ENCODE measurements around the gene FBXL7. TPM values are rescaled to one million over a fixed set of nuclear protein-coding genes. Genes with fewer than 3 reads are reported as not detected.

Gene FBXL7
- total RNA-seq, 1 donor from 2014 or later = 12.3 TPM

GRCh38 chr5:15774632-15775031 is 274.7 kb downstream of the FBXL7 start:
- Mint-ChIP-seq H3K36me3 (no peaks in the 10 kb centered on the region), H3K27ac (no peak overlapping the region), H3K9me3 (no peaks in the 10 kb centered on the region), H3K4me3 (no peak overlapping the region), H3K4me1 (no peaks in the 10 kb centered on the region), H3K27me3 (ENCODE audit: insufficient read depth, low read depth) (no peaks in the 10 kb centered on the region)
- Histone ChIP-seq H3K27me3 (no peaks in the 10 kb centered on the region), H3K9me3 (ENCODE audit: low read depth) (no peaks in the 10 kb centered on the region), H3K36me3 (no peaks in the 10 kb centered on the region), H4K20me1 (ENCODE audit: low read depth) (peaks cover 20% of the 10 kb centered on the region), H3K4me1 (no peaks in the 10 kb centered on the region), H3K4me3 (no peak overlapping the region), H3F3A (ENCODE audit: low read depth) (no peaks in the 10 kb centered on the region), H3K4me2 (no peak overlapping the region), H2AFZ (replicated peaks) (no peak overlapping the region), H3K27ac (no peak overlapping the region), H3K9ac (no peak overlapping the region), H3K79me2 (ENCODE audit: low read depth) (no peaks in the 10 kb centered on the region)
- TF ChIP-seq EZH2 (IDR thresholded peaks at IDR 0.05) = no peak
- no peak for TF ChIP-seq EZH2phosphoT487 (IDR thresholded peaks at IDR 0.05)
- TF ChIP-seq CTCF (IDR thresholded peaks at IDR 0.05) = no peak
- DNase-seq (ENCODE audit: low spot score) = peak; percentile 18

- H3K27ac ChIP-seq = no peak overlapping the region
- Mint-ChIP-seq H3K27ac (no peak overlapping the region), H3K9me3 (no peaks in the 10 kb centered on the region), H3K36me3 (no peaks in the 10 kb centered on the region), H3K4me1 (no peaks in the 10 kb centered on the region), H3K4me3 (no peak overlapping the region), H3K27me3 (ENCODE audit: insufficient read depth, low read depth) (no peaks in the 10 kb centered on the region)
- H3K4me1 ChIP-seq = no peaks in the 10 kb centered on the region
- peaks cover 20% of the 10 kb centered on the region for H4K20me1 ChIP-seq (ENCODE audit: low read depth)
- TF ChIP-seq EZH2phosphoT487 (IDR thresholded peaks at IDR 0.05) = no peak
- TF ChIP-seq EZH2 (IDR thresholded peaks at IDR 0.05) = no peak
- no peak for TF ChIP-seq CTCF (IDR thresholded peaks at IDR 0.05)
- no peaks in the 10 kb centered on the region for H3F3A ChIP-seq (ENCODE audit: low read depth)
- peaks cover 13% of the 10 kb centered on the region for H3K79me2 ChIP-seq (ENCODE audit: low read depth)
- no peaks in the 10 kb centered on the region for H3K36me3 ChIP-seq
- no peak overlapping the region for H3K4me3 ChIP-seq
- H3K4me2 ChIP-seq = no peak overlapping the region
- no peaks in the 10 kb centered on the region for H3K9me3 ChIP-seq (ENCODE audit: low read depth)
- H2AFZ ChIP-seq (replicated peaks) = no peak overlapping the region
- H3K9ac ChIP-seq = no peak overlapping the region
- H3K27me3 ChIP-seq = no peaks in the 10 kb centered on the region
- no peak for DNase-seq (ENCODE audit: low spot score)
Observed at GRCh38 chr5:15776346-15776745, 276.4 kb downstream of the FBXL7 start.

GRCh38 chr5:15783734-15784133 is 283.8 kb downstream of the FBXL7 start:
- Histone ChIP-seq H3K36me3 (no peaks in the 10 kb centered on the region), H3K27ac (no peak overlapping the region), H3K4me1 (peaks cover 7% of the 10 kb centered on the region), H3K27me3 (no peaks in the 10 kb centered on the region), H4K20me1 (ENCODE audit: low read depth) (no peaks in the 10 kb centered on the region), H3K9me3 (ENCODE audit: low read depth) (no peaks in the 10 kb centered on the region), H3F3A (ENCODE audit: low read depth) (no peaks in the 10 kb centered on the region), H3K9ac (no peak overlapping the region), H3K4me2 (no peak overlapping the region), H2AFZ (replicated peaks) (no peak overlapping the region), H3K79me2 (ENCODE audit: low read depth) (peaks cover 23% of the 10 kb centered on the region), H3K4me3 (no peak overlapping the region)
- Mint-ChIP-seq H3K9me3 (no peaks in the 10 kb centered on the region), H3K36me3 (no peaks in the 10 kb centered on the region), H3K4me3 (no peak overlapping the region), H3K27ac (no peak overlapping the region), H3K4me1 (peaks cover 27% of the 10 kb centered on the region), H3K27me3 (ENCODE audit: insufficient read depth, low read depth) (no peaks in the 10 kb centered on the region)
- no peak for DNase-seq (ENCODE audit: low spot score)
- TF ChIP-seq CTCF (IDR thresholded peaks at IDR 0.05) = no peak
